ENCODE results near the gene COLEC12. TPM values are rescaled to one million over a fixed set of nuclear protein-coding genes. Genes with fewer than 3 reads are reported as not detected.

COLEC12 gene
- total RNA-seq, 2 donors from 2014 or later = 1.9 to 4.7 TPM

DNA sequence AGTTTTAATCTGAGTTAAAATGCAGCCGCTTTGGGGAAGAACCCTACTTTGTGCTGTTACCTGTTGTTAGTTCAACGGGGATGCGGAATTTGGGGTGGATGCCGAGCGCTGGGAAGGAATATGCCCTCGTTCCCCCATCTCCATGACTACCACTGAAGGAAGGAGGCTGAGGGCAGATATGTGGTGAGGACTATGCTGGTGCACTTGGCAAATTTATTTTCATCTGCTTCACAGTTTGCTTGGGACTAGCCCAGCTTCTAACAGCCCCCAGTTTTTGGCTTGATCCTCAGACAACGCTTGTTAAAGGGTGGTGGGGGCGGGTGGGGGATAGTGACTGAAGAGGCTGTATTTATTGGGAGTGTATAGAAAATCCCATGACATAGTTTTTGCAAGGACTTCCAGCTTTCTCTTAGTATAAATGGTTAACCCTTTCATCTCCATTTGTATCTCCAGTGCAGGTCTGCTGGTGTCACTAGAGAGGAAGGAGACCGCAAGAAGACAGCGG lies 100.8 kb downstream of the COLEC12 start:
- H3K4me1 ChIP-seq = no peaks in the 10 kb centered on the region
- no peak overlapping the region for H3K4me3 ChIP-seq
- H3K27me3 ChIP-seq = no peaks in the 10 kb centered on the region
- TF ChIP-seq, protein P1, sequence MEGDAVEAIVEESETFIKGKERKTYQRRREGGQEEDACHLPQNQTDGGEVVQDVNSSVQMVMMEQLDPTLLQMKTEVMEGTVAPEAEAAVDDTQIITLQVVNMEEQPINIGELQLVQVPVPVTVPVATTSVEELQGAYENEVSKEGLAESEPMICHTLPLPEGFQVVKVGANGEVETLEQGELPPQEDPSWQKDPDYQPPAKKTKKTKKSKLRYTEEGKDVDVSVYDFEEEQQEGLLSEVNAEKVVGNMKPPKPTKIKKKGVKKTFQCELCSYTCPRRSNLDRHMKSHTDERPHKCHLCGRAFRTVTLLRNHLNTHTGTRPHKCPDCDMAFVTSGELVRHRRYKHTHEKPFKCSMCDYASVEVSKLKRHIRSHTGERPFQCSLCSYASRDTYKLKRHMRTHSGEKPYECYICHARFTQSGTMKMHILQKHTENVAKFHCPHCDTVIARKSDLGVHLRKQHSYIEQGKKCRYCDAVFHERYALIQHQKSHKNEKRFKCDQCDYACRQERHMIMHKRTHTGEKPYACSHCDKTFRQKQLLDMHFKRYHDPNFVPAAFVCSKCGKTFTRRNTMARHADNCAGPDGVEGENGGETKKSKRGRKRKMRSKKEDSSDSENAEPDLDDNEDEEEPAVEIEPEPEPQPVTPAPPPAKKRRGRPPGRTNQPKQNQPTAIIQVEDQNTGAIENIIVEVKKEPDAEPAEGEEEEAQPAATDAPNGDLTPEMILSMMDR (IDR thresholded peaks at IDR 0.05) = no peak
- DNase-seq = no peak
- no peak overlapping the region for H3K9ac ChIP-seq (ENCODE audit: low read depth in 2 of 2, low read length in 2 of 2)
- no peak overlapping the region for H3K27ac ChIP-seq
- no peaks in the 10 kb centered on the region for H3K36me3 ChIP-seq
- H3K9me3 ChIP-seq = no peaks in the 10 kb centered on the region
- intact Hi-C loops (cut with DNase I) = no loop called here

DNA sequence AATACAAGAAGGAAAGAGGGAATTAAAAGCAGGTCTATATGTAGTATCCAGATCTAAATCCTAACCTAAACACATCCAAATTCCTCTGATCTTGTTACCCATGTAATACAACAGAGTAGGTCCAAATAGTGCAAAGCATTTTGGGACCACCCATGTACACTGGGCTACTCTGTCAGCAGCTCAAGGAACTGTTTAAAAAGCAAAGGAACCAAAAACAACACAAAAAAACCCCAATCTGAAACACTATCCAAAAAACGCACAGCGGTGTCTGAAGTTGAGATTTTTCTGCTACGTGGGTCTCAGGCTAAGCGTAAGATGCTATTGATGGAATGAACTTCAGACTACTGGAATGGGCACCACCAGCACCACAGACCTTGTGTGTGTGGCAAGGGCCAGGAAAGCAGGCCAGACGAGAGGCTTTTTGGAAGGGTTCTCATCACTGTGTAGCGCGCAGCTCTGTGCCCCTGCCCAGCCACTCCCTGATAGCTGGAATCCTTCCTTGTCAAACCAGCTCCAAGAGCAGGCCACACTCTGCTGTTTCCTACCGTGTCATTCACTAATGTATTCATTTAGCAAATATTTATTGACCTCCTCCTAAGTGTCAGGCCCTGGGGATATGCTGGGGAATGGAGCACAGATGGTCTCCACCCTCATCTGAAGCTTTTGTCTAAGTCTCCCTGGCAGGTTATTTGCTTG lies 101.4 kb downstream of the COLEC12 start:
- H3K27me3 ChIP-seq = no peaks in the 10 kb centered on the region
- no peak overlapping the region for H3K4me3 ChIP-seq
- H3K27ac ChIP-seq = no peak overlapping the region
- intact Hi-C loops (cut with DNase I) = no loop called here
- H3K9ac ChIP-seq (ENCODE audit: low read depth in 2 of 2, low read length in 2 of 2) = no peak overlapping the region
- H3K9me3 ChIP-seq = no peaks in the 10 kb centered on the region
- H3K4me1 ChIP-seq = no peaks in the 10 kb centered on the region
- no peaks in the 10 kb centered on the region for H3K36me3 ChIP-seq
- TF ChIP-seq, protein P1 (IDR thresholded peaks at IDR 0.05) = no peak
- no peak for DNase-seq

DNA sequence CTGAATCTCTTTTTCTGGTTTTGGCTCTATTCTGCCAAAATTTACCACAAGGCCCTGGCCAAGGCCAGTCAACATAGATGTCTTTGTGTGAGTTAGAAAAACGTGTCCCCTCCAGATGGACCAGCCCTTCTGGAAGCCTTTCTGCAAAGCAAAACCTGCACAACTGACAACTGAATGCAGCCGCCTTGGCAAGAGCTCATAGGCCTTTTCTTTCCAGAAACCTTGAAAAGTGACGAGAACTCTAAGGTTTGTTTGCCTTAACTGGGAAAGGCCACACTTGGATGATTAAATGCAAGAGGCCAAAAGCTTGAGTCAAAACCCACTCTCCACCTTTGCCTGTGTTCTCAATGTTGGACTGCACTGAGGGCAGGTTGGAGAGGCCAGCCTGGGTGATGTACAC lies 103.9 kb downstream of the COLEC12 start:
- DNase-seq = no peak
- no peaks in the 10 kb centered on the region for H3K4me1 ChIP-seq
- intact Hi-C loops (cut with DNase I) = no loop called here

DNA sequence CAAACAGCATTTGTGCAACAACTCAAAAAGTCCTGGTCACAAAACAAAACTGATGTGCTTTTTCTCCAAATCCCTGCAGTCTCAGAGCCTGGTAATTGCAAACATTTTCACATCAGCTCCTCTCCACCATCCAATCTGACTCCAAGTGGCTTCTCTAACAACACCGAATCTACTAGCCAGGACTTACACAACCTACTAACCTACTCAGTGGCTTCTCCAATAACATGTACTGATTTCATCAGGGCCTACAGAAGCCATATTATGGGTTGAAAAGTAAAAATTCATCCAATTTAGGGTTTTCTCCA lies 104.3 kb downstream of the COLEC12 start:
- Histone ChIP-seq H3K9ac (ENCODE audit: low read depth in 2 of 2, low read length in 2 of 2) (no peak overlapping the region), H3K4me3 (no peak overlapping the region), H3K27me3 (no peaks in the 10 kb centered on the region), H3K36me3 (no peaks in the 10 kb centered on the region), H3K4me1 (no peaks in the 10 kb centered on the region), H3K9me3 (no peaks in the 10 kb centered on the region), H3K27ac (no peak overlapping the region)
- DNase-seq = no peak
- intact Hi-C loops (cut with DNase I) = no loop called here
- TF ChIP-seq, protein P1 (IDR thresholded peaks at IDR 0.05) = no peak

More for the DNA sequence above, 103.9 kb downstream of the COLEC12 start:
- H3K36me3 ChIP-seq = no peaks in the 10 kb centered on the region
- H3K9me3 ChIP-seq = no peaks in the 10 kb centered on the region
- no peak overlapping the region for H3K9ac ChIP-seq (ENCODE audit: low read depth in 2 of 2, low read length in 2 of 2)
- TF ChIP-seq, protein P1 (IDR thresholded peaks at IDR 0.05) = no peak
- no peak overlapping the region for H3K27ac ChIP-seq
- no peak overlapping the region for H3K4me3 ChIP-seq
- no peaks in the 10 kb centered on the region for H3K27me3 ChIP-seq

DNA sequence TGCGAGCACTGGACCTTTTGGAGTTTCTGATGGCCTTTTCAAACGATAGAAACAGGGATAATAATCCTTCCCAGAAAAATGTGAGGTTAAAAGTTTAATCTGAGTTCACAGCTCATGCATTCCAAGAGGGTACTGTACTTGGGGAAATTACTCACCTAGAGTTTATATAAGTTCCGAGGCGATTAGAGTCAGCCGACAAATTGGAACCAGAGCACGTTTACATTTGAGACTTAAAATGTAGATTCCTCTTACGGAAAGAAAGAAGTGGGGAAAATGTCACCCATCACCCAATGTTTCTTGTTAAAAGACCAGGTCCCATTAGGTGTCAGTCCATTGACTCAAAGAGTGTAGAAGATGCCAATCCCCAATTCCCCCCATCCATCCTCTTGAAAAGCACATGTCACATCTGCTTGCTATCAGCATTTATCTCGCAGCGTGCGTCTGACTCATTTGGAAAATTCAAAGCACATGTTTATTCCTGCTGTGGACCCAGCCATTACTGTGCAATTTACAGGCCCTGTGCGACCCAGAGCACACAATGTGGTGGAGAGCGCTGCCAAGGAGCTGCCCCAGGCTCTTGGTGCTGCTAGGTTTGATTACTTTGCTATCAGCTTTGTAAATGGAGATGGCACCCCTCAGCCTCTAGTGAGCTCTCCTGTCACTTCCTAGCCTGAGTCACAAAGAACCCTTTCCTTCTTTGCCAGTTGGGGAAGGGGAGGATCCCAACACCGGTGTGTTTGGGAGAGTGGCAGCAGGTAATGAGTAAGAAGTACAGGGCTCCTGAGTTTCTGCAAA lies 104.8 kb downstream of the COLEC12 start:
- TF ChIP-seq, protein P1 (IDR thresholded peaks at IDR 0.05) = no peak
- no peak overlapping the region for H3K27ac ChIP-seq

More for the DNA sequence above, 104.8 kb downstream of the COLEC12 start:
- intact Hi-C loops (cut with DNase I) = no loop called here
- Histone ChIP-seq H3K36me3 (no peaks in the 10 kb centered on the region), H3K4me1 (no peaks in the 10 kb centered on the region), H3K27me3 (no peaks in the 10 kb centered on the region), H3K4me3 (no peak overlapping the region), H3K9ac (ENCODE audit: low read depth in 2 of 2, low read length in 2 of 2) (no peak overlapping the region), H3K9me3 (no peaks in the 10 kb centered on the region)
- DNase-seq = no peak

Data from colonic mucosa (tissue), 4 donors.